ENCODE results near the gene RNASEH2A. TPM values are rescaled to one million over a fixed set of nuclear protein-coding genes. Genes with fewer than 3 reads are reported as not detected.
"Not testable (repeated sequence)": the region's sequence is repeated elsewhere in the genome, so short reads cannot be mapped to it uniquely, and the experiment has no call there.

RNASEH2A gene
- total RNA-seq, 1 donor from 2014 or later, result 62.7 TPM

DNA sequence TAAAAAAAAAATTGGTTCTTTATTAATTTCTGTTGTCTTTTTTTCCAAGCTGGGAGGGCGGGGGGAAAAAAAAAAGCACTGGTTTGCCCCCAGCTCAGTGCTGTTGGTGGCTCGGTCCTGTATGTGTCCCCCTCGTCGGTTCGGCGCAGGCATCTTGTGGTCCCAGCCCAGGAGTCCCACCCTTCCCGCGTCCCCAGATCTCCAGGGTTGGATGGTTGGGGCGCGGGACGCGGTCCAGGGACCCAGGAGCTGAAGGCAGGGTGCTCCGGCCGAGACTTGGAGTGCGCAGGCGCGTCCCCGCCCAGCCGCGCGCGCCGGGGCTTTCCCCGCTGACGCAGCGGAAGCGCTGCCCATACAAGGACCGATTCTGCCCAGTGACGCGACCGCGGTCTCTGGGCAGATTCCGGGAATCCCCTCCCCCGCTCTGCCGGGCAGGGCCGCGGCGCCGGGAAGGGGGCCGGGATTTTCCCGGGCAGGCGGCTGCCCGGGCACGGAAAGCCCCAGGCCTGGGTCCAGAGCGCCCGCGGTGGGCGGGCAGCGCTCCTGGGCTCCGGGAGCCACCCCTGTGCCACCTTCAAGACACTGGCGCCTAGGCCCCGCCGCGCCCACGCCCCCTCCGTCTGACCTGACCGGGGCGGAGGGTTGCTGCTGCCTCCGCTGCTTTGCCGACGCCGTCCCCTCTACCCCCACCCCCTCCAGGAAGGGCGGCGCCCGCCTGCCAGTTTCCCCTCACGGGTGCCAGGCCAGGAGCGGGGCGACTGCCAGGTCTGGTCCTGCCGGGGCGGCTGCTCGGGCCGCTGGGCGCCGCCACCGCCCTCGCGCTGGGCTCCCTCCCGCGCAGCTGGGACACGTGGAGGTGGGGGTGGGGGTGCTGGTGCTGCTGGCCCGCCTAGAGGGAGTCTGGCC is 12.8 kb upstream of the RNASEH2A start:
- no peak for DNase-seq (ENCODE audit: low read depth)
- TF ChIP-seq, protein P1, sequence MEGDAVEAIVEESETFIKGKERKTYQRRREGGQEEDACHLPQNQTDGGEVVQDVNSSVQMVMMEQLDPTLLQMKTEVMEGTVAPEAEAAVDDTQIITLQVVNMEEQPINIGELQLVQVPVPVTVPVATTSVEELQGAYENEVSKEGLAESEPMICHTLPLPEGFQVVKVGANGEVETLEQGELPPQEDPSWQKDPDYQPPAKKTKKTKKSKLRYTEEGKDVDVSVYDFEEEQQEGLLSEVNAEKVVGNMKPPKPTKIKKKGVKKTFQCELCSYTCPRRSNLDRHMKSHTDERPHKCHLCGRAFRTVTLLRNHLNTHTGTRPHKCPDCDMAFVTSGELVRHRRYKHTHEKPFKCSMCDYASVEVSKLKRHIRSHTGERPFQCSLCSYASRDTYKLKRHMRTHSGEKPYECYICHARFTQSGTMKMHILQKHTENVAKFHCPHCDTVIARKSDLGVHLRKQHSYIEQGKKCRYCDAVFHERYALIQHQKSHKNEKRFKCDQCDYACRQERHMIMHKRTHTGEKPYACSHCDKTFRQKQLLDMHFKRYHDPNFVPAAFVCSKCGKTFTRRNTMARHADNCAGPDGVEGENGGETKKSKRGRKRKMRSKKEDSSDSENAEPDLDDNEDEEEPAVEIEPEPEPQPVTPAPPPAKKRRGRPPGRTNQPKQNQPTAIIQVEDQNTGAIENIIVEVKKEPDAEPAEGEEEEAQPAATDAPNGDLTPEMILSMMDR (conservative IDR thresholded peaks at IDR 0.05; ENCODE audit: low read depth, low read length), result no peak
- peak overlapping the region; percentile 96 for H3K4me3 ChIP-seq (ENCODE audit: low read depth, low read length)

DNA sequence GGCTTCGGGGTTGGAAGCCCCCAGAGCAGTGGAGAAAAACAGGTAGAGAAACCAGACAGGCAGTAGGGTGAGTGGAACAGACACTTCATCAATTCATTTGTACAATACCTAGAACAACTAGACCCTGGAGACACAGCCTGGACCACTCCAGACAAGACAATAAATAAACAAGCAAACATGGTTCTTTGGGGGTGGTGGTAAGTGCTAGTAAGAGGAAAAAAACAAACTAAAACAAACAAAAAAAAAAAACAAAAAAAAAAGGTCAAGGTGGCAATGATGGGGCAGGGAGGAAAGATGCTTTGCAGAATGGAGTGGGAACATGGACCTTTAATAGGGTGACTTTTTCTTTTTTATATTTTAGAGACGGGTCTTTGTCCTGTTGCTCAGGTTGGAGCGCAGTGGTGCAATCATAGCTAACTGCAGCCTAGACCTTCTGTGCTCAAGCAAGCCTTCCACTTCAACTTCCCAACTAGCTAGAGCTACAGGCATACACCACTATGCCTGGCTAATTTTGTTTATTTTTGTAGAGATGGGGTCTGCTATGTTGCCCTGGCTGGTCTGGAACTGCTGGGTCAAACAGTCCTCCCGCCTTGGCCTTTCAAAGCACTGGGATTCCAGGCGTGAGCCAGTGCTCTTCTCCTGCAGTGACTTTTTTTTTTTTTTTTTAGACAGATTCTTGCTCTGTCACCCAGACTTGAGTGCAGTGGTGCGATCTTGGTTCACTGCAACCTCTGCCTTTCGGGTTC is 12.0 kb upstream of the RNASEH2A start:
- TF ChIP-seq, protein P1 (conservative IDR thresholded peaks at IDR 0.05; ENCODE audit: low read depth, low read length), result no peak
- no peak for DNase-seq (ENCODE audit: low read depth)
- peak overlapping the region; percentile 96 for H3K4me3 ChIP-seq (ENCODE audit: low read depth, low read length)

GRCh38 chr19:12794971-12795381 is 11.4 kb upstream of the RNASEH2A start:
- TF ChIP-seq, protein P1 (conservative IDR thresholded peaks at IDR 0.05; ENCODE audit: low read depth, low read length), result no peak
- no peak overlapping the region for H3K4me3 ChIP-seq (ENCODE audit: low read depth, low read length)

GRCh38 chr19:12796146-12797071 is 10.0 kb upstream of the RNASEH2A start:
- H3K4me3 ChIP-seq (ENCODE audit: low read depth, low read length), result no peak overlapping the region
- TF ChIP-seq, protein P1 (conservative IDR thresholded peaks at IDR 0.05; ENCODE audit: low read depth, low read length), result peak; percentile 93
- DNase-seq (ENCODE audit: low read depth), result no peak

More at GRCh38 chr19:12794971-12795381, 11.4 kb upstream of the RNASEH2A start:
- no peak for DNase-seq (ENCODE audit: low read depth)

- TF ChIP-seq, protein P1 (conservative IDR thresholded peaks at IDR 0.05; ENCODE audit: low read depth, low read length), result no peak
- DNase-seq (ENCODE audit: low read depth), result no peak
- no peak overlapping the region for H3K4me3 ChIP-seq (ENCODE audit: low read depth, low read length)
These were observed 9.2 kb upstream of the RNASEH2A start for GRCh38 chr19:12797141-12797587.

DNA sequence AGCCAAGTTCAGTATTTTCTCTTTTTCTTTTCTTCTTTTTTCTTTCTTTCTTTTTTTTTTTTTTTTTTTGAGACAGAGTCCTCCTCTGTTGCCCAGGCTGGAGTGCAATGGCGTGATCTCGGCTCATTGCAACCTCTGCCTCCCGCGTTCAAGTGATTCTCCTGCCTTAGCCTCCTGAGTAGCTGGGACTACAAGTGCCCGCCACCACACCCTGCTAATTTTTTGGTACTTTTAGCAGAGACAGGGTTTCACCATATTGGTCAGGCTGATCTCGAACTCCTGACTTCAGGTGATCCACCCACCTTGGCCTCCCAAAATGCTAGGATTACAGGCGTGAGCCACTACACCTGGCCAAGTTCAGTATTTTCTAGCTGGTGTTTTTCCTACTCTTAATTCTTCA is 8.8 kb upstream of the RNASEH2A start:
- not testable (repeated sequence) for DNase-seq (ENCODE audit: low read depth); H3K4me3 ChIP-seq (ENCODE audit: low read depth, low read length)
